Body of pancreas (tissue), 4 donors: ENCODE measurements around the gene TRPC1. TPM values are rescaled to one million over a fixed set of nuclear protein-coding genes. Genes with fewer than 3 reads are reported as not detected.
"Not testable (repeated sequence)": the region's sequence is repeated elsewhere in the genome, so short reads cannot be mapped to it uniquely, and the experiment has no call there.

ENCODE experiments used
- ATAC-seq: fragments of 150-250 bp; one replicate; pipeline ENCODE4 v1.9.1; 2016
- DNase-seq, 4 donors: peaks; one replicate each; pipeline ENCODE4 v3.0.0-alpha.2; 2019
- H3K27ac ChIP-seq, 4 donors: fragments of 200-600 bp; sonication (generic); 1 replicate in 3 of 4; 2 replicates in 1 of 4; pipeline versions ENCODE4 v1.5.1 to v1.6.1; 2016 to 2019; ENCODE audit warnings: mild to moderate bottlenecking in 1 of 4, mixed read lengths in 1 of 4, moderate library complexity in 1 of 4
- H3K27me3 ChIP-seq, 2 donors: fragments of 200-600 bp; sonication (generic); one replicate each; pipeline ENCODE4 v1.6.0; 2016; ENCODE audit warnings: mild to moderate bottlenecking in 1 of 2
- H3K36me3 ChIP-seq, 2 donors: fragments of 200-600 bp; sonication (generic); replicated peaks in 1 of 2; 2 replicates each; pipeline ENCODE4 v1.5.1; 2016; ENCODE audit warnings: low read depth in 2 of 2; ENCODE audit not compliant: insufficient read depth in 1 of 2
- H3K4me1 ChIP-seq: fragments of 200-600 bp; sonication (generic); one replicate; pipeline ENCODE4 v1.6.0; 2016
- H3K4me3 ChIP-seq, 2 donors: fragments of 200-600 bp; sonication (generic); 1 replicate in 1 of 2; 2 replicates in 1 of 2; pipeline ENCODE4 v1.5.1; 2016 to 2019
- H3K9me3 ChIP-seq, 3 donors: fragments of 200-600 bp; sonication (generic); 1 replicate in 2 of 3; 2 replicates in 1 of 3; pipeline ENCODE4 v1.5.1; 2016
- POLR2A ChIP-seq, 3 donors: fragments of 450-650 bp; IDR thresholded peaks; one replicate each; pipeline ENCODE4 v1.6.1; 2016; ENCODE audit warnings: antibody characterized with exemption in 3 of 3, mild to moderate bottlenecking in 2 of 3
- WGBS, 2 donors: methylation state at CpG; one replicate each; pipeline ENCODE4 v1.1.5; 2017; 5-methylcytosine and 5-hydroxymethylcytosine counted together
- intact Hi-C: fragments of 100-400 bp; cut with DNase I; formaldehyde crosslinking; loops from one replicate; pipeline ENCODE4 v1.15.1; 2023
- total RNA-seq, 2 donors: library from RNA; depleted of rRNA; stranded (reverse); fragments of >200 nt; gene quantifications; one replicate each; pipeline ENCODE4 v1.1.0, GENCODE V29; 2016
- TF ChIP-seq, protein P1 (sequence below), 7 experiments: fragments of 450-650 bp in 4 of 7; fragments of 200-600 bp in 3 of 7; sonication (generic) in 3 of 7; IDR thresholded peaks; one replicate each; pipeline ENCODE4 v1.5.1; 2016 to 2019; ENCODE audit warnings: antibody characterized with exemption in 7 of 7

The TRPC1 gene
- total RNA-seq, 2 donors from 2014 or later, result 6.9 to 7.5 TPM

DNA sequence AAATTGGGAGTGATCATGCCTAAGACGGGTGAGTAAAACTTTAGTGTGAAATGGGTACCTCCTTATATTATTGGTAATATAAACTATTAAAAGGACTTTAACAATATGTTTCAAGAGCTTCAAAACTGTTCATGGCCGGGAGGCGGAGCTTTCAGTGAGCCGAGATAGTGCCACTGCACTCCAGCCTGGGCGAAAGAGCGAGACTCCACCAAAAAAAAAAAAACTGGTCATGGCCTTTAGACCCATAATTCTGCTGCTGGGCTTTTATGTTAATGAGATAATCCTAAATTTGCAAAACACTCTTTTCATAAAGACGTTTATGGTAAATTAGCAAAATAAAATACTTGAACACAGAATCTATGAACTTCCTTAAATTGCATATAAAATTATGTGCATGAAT, 22.8 kb downstream of the TRPC1 start:
- WGBS, 2 donors, result 85 to 87% methylated on average over 7 of the region's 7 CpGs
- no peak for ATAC-seq
- H3K9me3 ChIP-seq, result no peaks in the 10 kb centered on the region
- H3K27ac ChIP-seq, result no peak overlapping the region
- H3K36me3 ChIP-seq, result no peaks in the 10 kb centered on the region
- H3K4me1 ChIP-seq, result no peaks in the 10 kb centered on the region
- H3K4me3 ChIP-seq, result no peak overlapping the region
- DNase-seq, result no peak
- intact Hi-C loops, result no loop called here
- H3K27me3 ChIP-seq, result no peaks in the 10 kb centered on the region
- no peak for TF ChIP-seq POLR2A (IDR thresholded peaks at IDR 0.05)
- TF ChIP-seq, protein P1, sequence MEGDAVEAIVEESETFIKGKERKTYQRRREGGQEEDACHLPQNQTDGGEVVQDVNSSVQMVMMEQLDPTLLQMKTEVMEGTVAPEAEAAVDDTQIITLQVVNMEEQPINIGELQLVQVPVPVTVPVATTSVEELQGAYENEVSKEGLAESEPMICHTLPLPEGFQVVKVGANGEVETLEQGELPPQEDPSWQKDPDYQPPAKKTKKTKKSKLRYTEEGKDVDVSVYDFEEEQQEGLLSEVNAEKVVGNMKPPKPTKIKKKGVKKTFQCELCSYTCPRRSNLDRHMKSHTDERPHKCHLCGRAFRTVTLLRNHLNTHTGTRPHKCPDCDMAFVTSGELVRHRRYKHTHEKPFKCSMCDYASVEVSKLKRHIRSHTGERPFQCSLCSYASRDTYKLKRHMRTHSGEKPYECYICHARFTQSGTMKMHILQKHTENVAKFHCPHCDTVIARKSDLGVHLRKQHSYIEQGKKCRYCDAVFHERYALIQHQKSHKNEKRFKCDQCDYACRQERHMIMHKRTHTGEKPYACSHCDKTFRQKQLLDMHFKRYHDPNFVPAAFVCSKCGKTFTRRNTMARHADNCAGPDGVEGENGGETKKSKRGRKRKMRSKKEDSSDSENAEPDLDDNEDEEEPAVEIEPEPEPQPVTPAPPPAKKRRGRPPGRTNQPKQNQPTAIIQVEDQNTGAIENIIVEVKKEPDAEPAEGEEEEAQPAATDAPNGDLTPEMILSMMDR (IDR thresholded peaks at IDR 0.05), result no peak

DNA sequence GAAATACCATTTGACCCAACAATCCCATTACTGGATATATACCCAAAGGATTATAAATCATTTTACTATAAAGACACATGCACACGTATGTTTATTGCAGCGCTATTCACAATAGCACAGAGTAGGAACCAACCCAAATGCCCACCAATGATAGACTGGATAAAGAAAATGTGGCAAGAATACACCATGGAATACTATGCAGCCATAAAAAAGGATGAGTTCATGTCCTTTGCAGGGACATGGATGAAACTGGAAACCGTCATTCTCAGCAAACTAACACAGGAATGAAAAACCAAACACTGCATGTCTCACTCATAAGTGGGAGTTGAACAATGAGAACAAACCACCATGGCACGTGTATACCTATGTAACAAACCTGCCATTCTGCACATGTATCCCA, 26.7 kb downstream of the TRPC1 start:
- WGBS, 2 donors, result 87 to 93% methylated on average over 4 of the region's 4 CpGs
- H3K27me3 ChIP-seq, H3K27ac ChIP-seq, DNase-seq, ATAC-seq, H3K36me3 ChIP-seq, intact Hi-C loops, H3K4me3 ChIP-seq, H3K9me3 ChIP-seq, H3K4me1 ChIP-seq: not testable (repeated sequence)

GRCh38 chr3:142752605-142753004, 28.8 kb downstream of the TRPC1 start:
- H3K9me3 ChIP-seq, H3K4me1 ChIP-seq, ATAC-seq, H3K4me3 ChIP-seq, H3K27me3 ChIP-seq, intact Hi-C loops, DNase-seq, H3K36me3 ChIP-seq, H3K27ac ChIP-seq: not testable (repeated sequence)
- WGBS, 2 donors, result 64 to 72% methylated on average over 4 of the region's 4 CpGs

GRCh38 chr3:142754494-142754893, 30.7 kb downstream of the TRPC1 start:
- H3K27ac ChIP-seq, result no peak overlapping the region
- whole genome bisulfite sequencing, 2 donors, result 86 to 88% methylated on average over 1 of the region's 1 CpG
- intact Hi-C loops, result no loop called here
- ATAC-seq (no peak), DNase-seq (no peak)
- no peaks in the 10 kb centered on the region for H3K27me3 ChIP-seq
- no peaks in the 10 kb centered on the region for H3K4me1 ChIP-seq
- no peak overlapping the region for H3K4me3 ChIP-seq
- no peak for TF ChIP-seq POLR2A (IDR thresholded peaks at IDR 0.05)
- TF ChIP-seq, protein P1 (IDR thresholded peaks at IDR 0.05), result no peak
- no peaks in the 10 kb centered on the region for H3K36me3 ChIP-seq
- H3K9me3 ChIP-seq, result no peaks in the 10 kb centered on the region

DNA sequence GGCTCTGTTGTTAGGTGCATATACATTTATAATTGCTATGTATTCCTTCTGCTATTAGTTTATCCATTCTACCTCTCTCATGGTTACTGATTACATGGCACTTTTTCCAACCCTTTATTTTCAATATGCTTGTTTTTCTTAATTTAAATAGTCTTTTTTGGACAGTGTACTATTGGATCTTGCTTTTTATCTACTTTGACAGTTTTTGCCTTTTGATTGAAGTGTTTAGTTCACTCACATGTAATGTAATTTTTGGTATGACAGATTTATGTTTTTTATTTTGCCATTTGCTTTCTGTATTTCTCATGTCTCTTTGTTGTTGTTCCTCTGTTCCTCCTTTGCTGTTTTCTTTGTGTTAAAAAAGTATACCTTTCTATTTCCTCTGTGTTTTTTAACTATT, 44.5 kb downstream of the TRPC1 start:
- H3K4me1 ChIP-seq, result no peaks in the 10 kb centered on the region
- ATAC-seq (no peak), DNase-seq (no peak)
- TF ChIP-seq POLR2A (IDR thresholded peaks at IDR 0.05), result no peak
- TF ChIP-seq, protein P1 (IDR thresholded peaks at IDR 0.05), result no peak
- H3K9me3 ChIP-seq, result no peaks in the 10 kb centered on the region
- no peaks in the 10 kb centered on the region for H3K27me3 ChIP-seq
- no peak overlapping the region for H3K27ac ChIP-seq
- no peaks in the 10 kb centered on the region for H3K36me3 ChIP-seq
- no peak overlapping the region for H3K4me3 ChIP-seq
- intact Hi-C loops, result no loop called here

- intact Hi-C loops, result no loop called here
- Histone ChIP-seq H3K4me1 (no peaks in the 10 kb centered on the region), H3K27ac (no peak overlapping the region), H3K36me3 (no peaks in the 10 kb centered on the region), H3K9me3 (no peaks in the 10 kb centered on the region), H3K4me3 (no peak overlapping the region), H3K27me3 (no peaks in the 10 kb centered on the region)
- TF ChIP-seq, protein P1 (IDR thresholded peaks at IDR 0.05), result no peak
- no peak for TF ChIP-seq POLR2A (IDR thresholded peaks at IDR 0.05)
- no peak for DNase-seq
- no peak for ATAC-seq
These were observed 54.1 kb downstream of the TRPC1 start for GRCh38 chr3:142777927-142778326.
